Measurements from ENCODE around the gene DHX35.
"Not testable (repeated sequence)": the region's sequence is repeated elsewhere in the genome, so short reads cannot be mapped to it uniquely, and the experiment has no call there.

Gene DHX35

GRCh38 chr20:38951611-38952010 is 10.5 kb upstream of the DHX35 start:
- no peak overlapping the region for H3K4me3 ChIP-seq (ENCODE audit: low read depth, low read length)
- no peak for TF ChIP-seq CTCF (IDR thresholded peaks at IDR 0.05; ENCODE audit: control insufficient read depth, extremely low read depth, insufficient read depth)
- DNase-seq (ENCODE audit: low read depth): no peak

- H3K4me3 ChIP-seq (ENCODE audit: low read depth, low read length): no peak overlapping the region
- TF ChIP-seq CTCF (IDR thresholded peaks at IDR 0.05; ENCODE audit: control insufficient read depth, extremely low read depth, insufficient read depth): no peak
- DNase-seq (ENCODE audit: low read depth): no peak
Observed at GRCh38 chr20:38952153-38952552, 10.0 kb upstream of the DHX35 start.

- TF ChIP-seq CTCF (IDR thresholded peaks at IDR 0.05; ENCODE audit: control insufficient read depth, extremely low read depth, insufficient read depth): no peak
- no peak overlapping the region for H3K4me3 ChIP-seq (ENCODE audit: low read depth, low read length)
- no peak for DNase-seq (ENCODE audit: low read depth)
Observed at GRCh38 chr20:38953630-38954340, 8.4 kb upstream of the DHX35 start.

- no peak for TF ChIP-seq CTCF (IDR thresholded peaks at IDR 0.05; ENCODE audit: control insufficient read depth, extremely low read depth, insufficient read depth)
- no peak for DNase-seq (ENCODE audit: low read depth)
- no peak overlapping the region for H3K4me3 ChIP-seq (ENCODE audit: low read depth, low read length)
Observed at GRCh38 chr20:38957235-38957876, 4.8 kb upstream of the DHX35 start.

- H3K4me3 ChIP-seq (ENCODE audit: low read depth, low read length): no peak overlapping the region
- TF ChIP-seq CTCF (IDR thresholded peaks at IDR 0.05; ENCODE audit: control insufficient read depth, extremely low read depth, insufficient read depth): no peak
- no peak for DNase-seq (ENCODE audit: low read depth)
Observed at GRCh38 chr20:38957915-38958485, 4.1 kb upstream of the DHX35 start.

GRCh38 chr20:38960187-38960687 is 1.9 kb upstream of the DHX35 start:
- not testable (repeated sequence) for H3K4me3 ChIP-seq (ENCODE audit: low read depth, low read length); DNase-seq (ENCODE audit: low read depth)

- TF ChIP-seq CTCF (IDR thresholded peaks at IDR 0.05; ENCODE audit: control insufficient read depth, extremely low read depth, insufficient read depth): no peak
- peak overlapping the region; percentile 100 for H3K4me3 ChIP-seq (ENCODE audit: low read depth, low read length)
- DNase-seq (ENCODE audit: low read depth): no peak
Observed at GRCh38 chr20:38961530-38962043, 557 bp upstream of the DHX35 start.
